Hepatic stellate cell (primary cell): ENCODE results near the gene CAPN14.

Experiments
- DNase-seq: peaks from one replicate; pipeline ENCODE4 v3.0.0; 2011; ENCODE audit warnings: low spot score

CAPN14 gene

DNA sequence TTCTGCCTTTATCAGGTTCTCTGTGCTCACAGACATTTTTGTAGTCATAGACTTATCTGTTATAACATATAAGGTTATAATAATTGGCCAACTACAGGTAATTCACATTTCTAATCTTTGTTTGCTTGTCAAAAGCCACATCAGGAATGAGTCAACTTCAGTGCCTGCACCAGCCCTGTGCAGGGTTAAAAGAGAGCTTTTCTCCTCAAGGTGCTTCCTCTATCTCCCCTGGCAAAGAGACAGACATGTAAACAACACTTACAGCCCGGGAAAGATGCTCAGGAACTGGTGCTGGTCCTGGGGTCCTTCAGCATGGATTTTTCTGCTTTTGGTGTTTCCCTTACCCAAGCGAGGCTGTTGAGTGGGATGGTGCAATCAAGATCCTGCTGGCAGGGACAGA lies 9.0 kb upstream of the CAPN14 start:
- no peak for DNase-seq

DNA sequence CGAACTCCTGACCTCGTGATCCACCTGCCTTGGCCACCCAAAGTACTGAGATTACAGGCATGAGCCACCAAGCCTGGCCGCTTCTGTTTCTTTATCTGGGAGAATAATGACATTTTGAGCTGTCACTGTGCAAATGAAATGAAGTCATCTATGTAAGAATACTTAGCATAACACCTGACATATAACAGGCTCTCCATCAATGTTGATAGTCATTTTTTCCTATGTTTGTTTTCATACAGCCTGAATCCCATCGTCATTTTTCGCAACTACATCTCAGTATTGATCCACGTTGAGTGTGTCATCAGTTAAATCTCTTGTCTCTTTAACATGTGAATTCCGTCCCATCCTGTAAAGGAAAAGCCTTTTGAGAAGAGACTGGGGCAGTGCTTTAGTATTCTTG lies 6.4 kb upstream of the CAPN14 start:
- no peak for DNase-seq

DNA sequence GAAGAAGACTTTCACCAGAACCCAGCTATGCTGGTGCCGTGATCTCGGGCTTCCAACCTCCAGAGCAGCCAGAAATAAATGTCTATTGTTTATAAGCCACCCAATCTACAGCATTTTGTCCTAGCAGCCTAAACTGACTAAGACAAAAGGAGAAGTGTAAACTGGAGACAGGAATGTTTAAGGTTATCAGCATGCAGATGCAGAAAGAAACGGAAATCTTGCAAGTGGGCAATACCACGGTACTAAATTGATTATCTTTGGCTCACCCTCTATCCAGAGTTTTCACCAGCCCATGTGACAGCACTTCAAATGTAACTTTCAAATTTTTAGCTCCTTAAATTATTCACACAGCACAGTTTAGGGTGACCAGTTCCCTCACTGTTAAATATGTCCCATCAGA lies 5.7 kb upstream of the CAPN14 start:
- DNase-seq: no peak

DNA sequence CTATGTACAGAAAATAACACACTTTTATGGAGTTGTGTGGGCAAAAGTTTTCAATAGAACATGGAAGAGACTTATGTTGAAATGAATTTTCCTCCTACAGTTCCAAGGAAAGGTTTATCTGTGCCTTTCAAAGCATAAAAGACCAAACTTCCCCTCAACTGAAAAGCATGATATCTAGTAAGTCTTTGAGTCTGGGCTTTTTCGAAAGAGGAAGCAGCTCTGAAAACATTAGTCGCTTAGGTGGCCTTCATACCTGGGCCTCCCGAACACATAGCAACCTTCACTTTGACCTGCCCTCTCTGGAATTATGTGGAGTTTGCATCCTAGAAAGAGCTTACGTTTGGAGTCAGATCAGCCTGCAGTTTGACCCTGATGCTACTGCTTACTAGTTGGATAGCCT lies 4.8 kb upstream of the CAPN14 start:
- DNase-seq: no peak

DNA sequence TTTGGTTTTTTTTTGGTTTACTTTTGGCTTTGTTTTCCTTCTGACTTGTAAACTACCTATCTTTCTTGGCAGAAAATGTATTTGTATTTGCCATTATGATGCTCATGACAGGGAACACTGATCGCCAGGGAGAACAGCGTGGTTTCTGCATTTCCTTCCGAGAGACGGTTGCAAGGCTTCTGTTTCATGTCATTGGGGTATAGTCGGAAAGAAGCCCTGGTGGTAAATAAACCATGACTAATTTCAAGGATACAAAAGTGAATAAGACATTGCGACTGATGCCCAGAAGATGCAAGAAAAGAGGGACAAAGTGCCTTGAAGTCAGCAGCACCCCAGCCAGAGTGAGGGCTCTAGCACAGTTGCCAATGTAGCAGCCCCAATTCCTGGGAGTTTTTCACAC lies 4.2 kb upstream of the CAPN14 start:
- no peak for DNase-seq

DNA sequence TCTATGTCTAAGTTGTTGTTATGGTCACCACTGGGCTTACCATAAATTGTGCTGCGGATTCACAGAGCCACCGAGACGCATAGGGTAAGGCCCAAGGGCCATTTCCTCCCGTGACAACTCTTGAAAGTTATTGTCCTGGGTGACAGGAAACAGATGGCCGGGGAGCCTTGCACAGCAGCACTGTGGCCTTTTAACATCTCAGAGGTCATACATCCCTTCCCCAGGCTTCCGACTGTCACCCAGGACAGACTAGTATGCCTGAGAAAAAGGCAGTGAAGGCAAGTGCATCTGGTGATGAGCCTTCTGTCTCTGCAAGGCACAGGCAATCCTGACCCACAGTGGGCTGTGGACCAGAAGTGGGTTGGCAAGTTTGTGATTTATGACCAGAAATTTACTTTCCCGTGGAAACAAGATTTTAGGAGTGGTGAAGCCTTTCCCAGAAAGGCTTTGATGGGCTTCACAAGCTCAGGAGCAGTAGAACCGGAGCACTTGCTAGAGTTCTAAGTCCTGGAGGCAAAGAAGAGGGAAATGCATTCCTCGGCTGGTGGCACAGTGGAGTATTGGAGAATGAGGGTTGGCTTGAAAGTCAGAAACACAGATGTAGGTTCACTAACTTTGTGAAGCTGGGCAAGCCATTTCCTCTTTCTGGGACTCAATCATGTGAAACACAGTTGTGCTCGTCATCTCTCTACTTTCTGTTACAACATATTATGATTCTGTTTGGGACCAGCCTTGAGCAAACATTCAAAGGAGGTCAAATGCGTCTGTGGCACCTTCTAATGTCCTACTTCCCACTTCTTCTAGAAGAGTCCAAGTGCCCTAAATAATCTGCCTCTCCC lies 2.0 kb upstream of the CAPN14 start:
- no peak for DNase-seq

DNA sequence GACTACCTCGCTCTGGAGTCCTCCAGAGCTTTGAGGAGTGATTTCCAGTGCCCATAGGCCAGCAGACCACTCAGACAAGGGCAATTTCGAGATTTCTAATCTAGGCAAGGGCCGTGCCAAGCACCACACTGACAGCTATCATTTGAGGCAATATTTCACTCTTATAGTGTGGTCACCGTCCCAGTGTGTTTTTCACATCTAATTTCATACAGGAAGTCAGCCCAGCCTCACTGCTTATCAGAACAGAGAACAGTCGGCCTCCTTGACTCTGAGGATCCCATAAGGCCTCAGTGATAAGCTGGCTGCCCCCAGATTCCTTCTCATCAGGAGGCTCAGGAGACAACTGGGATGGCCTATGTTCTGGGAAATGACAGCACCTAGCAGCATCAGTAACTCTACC lies 581 bp downstream of the CAPN14 start:
- no peak for DNase-seq

DNA sequence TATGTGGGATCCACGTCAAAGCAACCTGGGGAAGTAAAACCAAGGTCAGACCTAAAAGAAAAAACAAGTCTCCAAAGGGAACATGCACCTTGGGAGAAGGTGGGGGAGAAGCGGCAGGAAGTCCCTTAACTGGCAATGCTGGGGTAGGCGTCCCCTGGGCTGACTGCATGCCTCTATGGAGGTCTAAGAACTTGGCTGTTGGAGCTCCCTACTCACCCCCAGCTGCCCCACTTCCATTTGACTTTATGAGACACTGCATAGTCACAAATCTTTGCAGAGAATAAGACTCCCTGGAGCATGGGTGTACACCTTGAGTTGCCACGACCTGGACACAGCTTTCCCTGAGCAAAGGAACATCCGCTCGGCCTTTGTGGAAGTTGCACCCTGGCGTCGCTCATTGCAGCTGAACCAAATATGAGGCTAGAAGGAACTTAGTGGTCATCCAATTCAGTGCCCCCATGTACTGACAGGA lies 2.8 kb downstream of the CAPN14 start:
- DNase-seq: no peak

DNA sequence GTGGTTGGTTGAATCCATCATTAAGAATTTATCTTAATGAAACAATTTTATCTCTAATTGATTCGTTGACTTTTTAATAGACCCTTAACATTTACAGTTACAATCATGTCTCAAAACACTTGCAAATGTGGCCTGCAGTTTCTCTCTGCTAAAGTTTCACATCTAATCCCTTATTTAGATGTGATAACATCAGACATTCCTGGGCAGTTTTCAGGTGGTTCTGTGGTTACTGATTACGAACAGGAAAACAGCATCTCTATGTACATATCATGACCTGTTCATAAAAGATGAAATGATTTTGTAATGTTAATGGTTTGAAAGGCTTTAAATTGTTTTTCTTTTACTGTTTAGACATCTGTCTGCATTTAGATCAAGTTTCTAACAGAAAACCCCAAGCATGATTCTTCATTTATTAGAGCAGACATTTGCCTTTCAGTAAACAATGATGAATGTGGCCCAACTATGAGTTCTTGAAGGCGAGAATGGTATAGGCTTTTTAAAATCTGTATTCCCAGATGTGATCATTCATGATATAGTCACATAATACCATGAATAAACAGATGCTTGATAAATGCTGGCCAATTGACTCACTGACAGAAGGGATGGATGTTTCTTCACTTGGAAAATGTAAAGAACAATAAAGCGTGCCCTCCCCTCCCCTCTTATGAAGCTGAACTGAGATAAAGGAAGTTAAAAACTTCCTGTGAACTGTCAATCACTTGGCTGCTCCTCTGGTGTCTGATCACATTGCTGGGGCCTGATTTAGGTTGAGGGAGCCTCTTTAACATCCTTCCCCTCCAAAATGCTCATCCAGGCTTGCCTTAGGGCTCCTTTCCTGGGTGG lies 3.5 kb downstream of the CAPN14 start:
- no peak for DNase-seq

DNA sequence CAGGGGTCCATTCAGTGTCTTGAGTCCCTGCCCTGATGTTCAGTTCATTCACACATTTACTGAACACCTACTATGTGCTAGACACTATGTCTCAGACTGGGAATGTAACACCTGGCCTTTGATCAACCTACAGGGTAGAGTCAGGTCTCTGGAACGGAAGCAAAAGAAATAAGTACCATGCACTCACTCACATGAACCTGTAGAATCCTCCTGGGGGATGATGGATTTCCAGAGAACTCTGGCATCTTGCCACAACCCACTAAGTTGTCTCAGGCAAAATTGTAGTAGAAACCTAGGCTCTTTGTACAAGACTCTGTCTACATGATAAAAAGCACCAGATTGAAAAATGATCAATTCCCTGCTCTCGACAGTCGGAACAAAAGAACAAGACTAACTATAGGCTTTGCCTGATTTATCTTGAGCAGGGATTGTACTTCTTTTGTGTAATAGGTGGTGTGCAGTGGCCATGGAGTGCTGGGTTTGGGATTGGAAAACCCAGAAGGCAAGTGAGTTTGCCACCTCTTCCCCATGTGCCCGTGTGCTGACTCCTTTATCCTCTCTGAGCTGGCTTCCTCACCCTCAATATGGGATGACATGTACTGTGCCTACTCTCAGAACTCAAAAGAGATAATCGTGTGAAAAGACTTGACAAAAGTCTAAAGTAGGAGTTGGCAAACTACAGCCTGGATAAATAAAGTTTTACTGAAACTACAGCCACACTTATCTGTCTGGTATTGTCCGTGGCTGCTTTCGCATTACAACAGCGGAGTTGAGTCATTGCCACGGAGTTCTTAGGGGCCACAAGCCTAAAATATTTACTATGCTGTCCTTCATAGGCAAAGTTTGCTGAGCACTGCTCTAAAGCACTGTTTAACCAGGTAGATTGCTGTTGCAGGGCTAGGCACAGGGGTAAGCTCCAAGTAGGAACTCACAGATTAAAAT lies 4.4 kb downstream of the CAPN14 start:
- DNase-seq: no peak

DNA sequence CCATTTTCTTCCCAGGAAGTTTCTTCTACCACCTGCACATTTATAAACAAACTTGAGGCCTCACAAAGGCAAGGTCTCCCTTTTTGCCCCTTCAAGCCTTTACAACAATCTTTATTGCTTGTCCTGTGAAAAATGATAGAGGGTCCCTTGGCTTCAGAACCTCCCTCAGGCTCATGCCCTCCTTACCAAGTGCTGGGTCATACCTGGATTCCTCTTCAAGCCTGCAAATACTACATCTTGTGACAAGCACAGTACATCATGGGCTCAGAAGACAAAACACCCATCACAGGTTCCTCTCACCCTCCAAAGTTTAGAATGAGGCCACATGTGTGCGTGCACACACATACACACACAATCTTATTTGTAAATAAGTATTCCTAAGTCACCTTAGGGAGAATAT lies 9.1 kb downstream of the CAPN14 start:
- DNase-seq: no peak

DNA sequence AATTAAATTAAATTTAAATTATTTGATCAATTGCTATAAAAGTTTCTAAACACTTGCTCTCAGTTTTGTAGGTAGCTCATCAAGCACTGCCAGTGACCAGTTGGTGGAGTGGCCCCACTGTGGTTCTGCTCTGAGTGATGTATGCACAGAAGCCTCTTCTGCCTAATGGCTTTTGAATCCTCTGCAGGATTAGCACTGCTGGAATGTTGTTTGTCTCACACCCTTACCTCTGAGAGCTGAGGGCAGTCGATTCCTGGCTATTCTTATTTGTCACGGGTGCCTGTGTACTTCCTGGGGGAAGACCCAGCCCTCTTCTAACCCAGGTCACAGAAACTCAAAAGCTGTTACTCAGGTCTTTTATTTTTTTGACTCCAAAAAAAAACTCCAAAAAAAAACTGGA lies 9.5 kb downstream of the CAPN14 start:
- DNase-seq: no peak

DNA sequence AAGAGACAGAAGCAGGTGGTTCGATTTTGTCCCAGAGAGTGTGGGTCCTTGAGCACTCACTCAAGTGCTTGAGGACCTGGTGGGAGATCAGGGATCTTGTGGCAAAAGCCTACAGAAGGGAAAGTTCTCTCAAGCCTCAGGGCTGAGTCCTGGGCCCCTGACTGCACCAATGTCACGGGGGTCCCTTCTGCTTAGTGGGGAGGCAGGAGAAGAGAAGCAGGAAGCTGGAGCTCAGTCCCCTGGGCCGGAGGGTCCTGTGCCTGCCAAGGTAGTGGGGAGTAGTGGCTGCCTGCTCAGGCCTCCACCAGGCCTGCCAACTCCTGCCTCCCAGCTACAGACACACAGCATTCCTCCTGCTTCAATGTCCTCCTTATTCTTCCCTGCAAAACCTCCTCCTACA lies 11.7 kb downstream of the CAPN14 start:
- no peak for DNase-seq

DNA sequence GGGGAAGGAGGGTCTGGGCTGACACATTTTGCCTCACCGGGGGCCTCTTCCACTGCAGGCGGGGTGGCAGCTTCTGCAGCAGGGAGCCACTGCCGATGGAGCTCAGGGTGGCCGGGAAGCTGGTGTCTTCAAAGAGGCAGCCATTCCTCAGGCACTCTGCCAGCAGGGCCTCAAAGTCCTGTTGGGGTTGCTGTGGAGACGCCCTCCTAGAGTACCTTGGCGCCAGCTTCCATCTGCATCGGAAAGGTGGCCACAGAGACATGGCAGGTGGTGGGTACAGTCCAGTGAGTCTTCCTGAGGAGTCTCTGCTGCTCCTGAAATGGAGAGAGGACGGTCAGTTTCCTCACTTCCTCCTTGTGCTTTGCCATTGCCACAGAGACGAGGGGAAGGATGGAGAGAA lies 12.1 kb downstream of the CAPN14 start:
- no peak for DNase-seq

DNA sequence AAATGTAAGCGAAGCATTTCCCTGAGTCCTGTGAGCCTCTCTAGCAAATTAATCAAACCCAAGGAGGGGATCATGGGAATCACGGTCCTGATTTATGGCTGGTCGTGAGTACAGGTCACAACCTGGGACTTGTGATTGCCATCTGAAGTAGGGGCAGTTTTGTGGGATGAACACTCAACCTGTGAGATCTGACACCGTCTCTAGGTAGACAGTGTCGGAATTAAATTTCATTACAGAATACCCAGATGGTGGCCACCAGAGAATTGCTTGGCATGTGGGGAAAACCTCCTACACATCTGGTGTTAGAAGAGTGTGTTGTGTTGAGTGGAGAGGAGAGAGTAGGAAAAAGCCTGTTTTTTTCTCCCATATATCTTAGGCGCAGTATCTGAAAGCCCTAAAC lies 12.5 kb downstream of the CAPN14 start:
- DNase-seq: no peak

DNA sequence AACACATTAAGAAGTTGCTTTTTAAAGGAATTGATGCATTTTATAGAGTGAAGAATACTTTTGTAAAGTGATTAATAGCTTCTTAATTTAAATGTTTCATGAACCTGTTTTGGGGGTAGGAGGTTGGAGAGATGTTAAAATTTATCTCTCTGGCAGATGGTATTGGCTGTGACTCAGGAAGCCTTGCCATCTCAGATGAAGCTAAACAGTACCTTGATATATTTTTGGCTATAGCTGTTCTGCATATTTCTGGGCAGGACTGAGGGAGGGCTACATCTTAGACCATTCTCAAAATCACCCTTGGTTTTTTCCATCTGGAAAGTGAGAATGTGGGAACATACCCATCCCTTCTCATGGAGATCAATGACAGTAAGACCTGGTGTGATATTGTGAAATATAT lies 13.4 kb downstream of the CAPN14 start:
- DNase-seq: no peak

DNA sequence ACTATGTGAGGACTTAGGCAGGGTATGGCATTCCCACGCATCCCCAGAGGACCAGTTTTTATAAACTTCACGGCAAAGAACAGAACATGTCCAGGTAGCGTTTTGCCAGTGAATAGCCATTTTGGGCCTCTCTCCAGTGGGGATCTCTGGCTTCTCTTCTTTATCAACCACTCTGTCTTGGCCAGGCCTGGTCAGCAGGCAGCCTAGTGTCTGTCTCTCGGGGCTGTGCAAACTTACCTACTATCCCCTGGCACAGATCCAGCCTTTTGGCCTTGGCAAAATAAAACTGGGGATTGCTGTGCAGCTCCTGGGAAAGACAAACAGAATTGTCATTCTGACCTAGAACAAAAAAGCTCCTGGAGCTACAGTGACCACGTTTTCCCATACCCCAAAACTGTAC lies 14.5 kb downstream of the CAPN14 start:
- no peak for DNase-seq

DNA sequence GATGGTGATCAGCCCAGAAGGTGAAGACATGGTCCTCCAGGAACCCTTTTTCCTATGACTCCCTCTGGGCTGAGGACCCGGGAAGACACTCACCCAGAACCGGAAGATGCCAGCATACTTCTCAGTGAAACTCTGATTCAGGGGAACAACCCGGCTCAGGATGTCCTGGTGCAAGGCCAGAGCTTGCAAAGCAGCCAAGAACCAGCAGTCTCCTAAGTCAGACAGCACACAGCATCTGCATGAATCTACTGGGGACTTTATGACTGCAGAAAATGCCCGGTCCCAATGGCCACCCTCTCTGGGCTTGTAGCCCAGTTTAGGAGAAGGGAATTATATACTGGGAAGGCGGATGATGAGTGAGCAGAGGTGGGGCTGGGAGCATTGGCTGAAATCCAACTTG lies 15.3 kb downstream of the CAPN14 start:
- DNase-seq: no peak

DNA sequence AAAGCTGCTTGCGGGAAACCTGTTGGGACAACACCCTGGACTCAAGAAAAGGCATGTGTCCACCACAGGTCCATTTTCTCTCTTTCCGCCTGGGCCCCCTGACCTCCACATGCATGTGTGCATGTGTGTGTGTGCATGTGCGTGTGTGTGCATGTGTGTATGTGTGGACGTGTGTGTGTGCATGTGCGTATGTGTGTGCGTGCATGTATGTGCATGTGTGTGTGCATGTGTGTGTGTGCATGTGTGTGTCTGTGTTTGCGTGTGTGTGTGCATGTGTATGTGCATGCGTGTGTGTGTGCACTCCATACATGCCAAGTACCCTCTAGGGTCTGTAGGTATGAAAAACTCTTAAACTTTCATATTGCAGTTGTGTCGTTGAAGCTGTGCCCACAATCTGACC lies 16.3 kb downstream of the CAPN14 start:
- no peak for DNase-seq

DNA sequence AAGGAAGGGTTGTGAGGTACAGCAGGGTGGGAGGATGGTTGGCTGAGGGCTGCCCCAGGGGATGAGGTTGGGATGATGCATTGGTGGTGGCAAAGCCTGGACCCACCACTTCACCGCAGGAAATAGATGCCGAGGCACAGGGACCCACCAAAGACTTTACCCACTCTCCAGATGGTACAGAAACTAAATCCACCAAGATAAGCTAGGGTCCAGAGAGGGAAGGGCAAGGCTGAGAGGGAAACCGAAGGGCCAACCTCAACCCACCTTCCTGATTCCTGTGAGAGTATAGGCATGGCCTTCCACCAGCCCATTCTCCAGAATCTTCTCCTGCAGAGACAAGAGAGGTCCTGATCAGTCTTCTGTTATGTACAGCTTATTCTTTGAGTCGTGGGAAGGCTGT lies 18.1 kb downstream of the CAPN14 start:
- DNase-seq: no peak

DNA sequence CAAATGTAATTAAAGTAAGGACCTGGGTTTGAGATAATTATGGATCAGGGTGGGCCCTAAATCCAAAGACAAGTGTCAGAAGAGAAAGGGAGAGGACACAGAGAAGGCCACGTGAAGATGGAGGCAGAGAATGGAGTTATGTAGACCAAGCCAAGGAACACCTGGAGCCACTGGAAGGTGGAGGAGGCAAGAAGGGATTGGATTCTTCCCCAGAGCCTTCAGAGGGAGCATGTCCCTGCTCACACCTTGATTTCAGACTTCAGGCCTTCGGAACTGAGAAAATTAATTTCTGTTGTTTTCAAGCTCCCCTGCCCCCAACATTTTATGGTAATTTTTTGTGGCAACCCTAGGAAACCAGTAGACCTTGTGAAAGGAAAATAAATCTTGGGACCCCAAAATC lies 19.6 kb downstream of the CAPN14 start:
- DNase-seq: no peak

DNA sequence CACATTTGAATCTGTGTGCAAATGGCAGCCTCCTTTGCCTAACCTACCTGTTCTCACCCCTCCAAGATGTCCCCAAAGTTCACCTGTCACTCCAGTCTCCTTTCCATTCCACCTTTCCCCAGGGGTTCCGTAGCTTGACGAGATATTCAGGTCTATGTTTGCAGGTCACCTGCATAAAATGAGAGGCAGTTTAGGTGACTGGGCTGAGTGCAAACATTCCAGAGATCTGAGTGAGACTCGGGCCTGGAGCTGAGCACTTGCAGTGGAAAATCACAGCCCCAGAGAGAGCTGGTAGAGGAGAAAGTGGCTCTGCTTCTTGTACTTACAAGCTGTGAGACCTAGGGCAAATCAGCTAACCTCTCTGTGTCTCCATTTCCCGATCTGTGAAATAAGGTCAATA lies 20.1 kb downstream of the CAPN14 start:
- no peak for DNase-seq
